ENCODE results near the gene SLC16A13.
A peak's percentile ranks its signal among the peaks of the same experiment; 100 is the strongest.

SLC16A13 gene

GRCh38 chr17:6998855-6999508 is 36.8 kb upstream of the SLC16A13 start:
- no peak for DNase-seq
- H3K36me3 ChIP-seq (ENCODE audit: control insufficient read depth, insufficient read depth, low read length), result peaks cover 45% of the 10 kb centered on the region
- no peaks in the 10 kb centered on the region for H3K9me3 ChIP-seq (ENCODE audit: control insufficient read depth, low read length)
- no peaks in the 10 kb centered on the region for H3K27me3 ChIP-seq (replicated peaks; ENCODE audit: control insufficient read depth, insufficient read depth, low read length, poor library complexity, severe bottlenecking)
- H3K4me1 ChIP-seq (ENCODE audit: control insufficient read depth, insufficient read depth, low read length, poor library complexity, severe bottlenecking), result no peaks in the 10 kb centered on the region
- no peak overlapping the region for H3K4me3 ChIP-seq (ENCODE audit: insufficient read depth, low read depth, low read length, poor library complexity, severe bottlenecking)
- no peak overlapping the region for H3K27ac ChIP-seq (ENCODE audit: insufficient read depth, low read length, poor library complexity, severe bottlenecking)

DNA sequence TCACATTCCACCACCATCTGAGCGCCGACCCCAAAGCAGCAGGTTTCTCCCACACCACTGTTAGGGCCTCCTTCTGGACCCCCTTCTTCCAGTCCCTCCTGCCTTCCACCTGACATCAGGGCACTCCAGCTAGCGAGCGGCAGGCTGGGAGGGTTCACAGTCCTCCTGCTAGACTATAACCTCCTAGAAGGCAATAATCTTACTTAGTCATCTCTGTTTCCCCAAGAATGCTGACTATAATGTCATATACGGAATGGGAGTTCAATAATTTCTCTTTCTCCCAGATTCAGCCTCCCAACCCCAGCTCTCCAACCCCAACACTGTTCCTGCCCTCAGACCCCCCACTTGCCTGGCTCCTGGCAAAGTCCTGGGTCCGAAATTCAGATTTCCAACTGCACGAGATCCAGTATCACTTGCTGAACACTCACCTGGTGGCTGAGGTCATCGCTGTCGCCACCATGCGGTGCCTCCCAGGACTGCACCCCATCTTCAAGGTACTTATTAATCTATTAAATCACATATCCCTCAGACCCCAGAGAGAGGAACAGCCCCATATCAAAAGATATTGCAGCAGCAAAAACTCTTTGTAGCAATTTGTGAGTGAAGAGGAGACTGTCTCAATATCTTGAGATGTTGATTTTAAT is 34.4 kb upstream of the SLC16A13 start:
- Histone ChIP-seq H3K27ac (ENCODE audit: insufficient read depth, low read length, poor library complexity, severe bottlenecking) (no peak overlapping the region), H3K9me3 (ENCODE audit: control insufficient read depth, low read length) (no peaks in the 10 kb centered on the region), H3K36me3 (ENCODE audit: control insufficient read depth, insufficient read depth, low read length) (peaks cover 44% of the 10 kb centered on the region), H3K27me3 (replicated peaks; ENCODE audit: control insufficient read depth, insufficient read depth, low read length, poor library complexity, severe bottlenecking) (no peaks in the 10 kb centered on the region), H3K4me1 (ENCODE audit: control insufficient read depth, insufficient read depth, low read length, poor library complexity, severe bottlenecking) (no peaks in the 10 kb centered on the region), H3K4me3 (ENCODE audit: insufficient read depth, low read depth, low read length, poor library complexity, severe bottlenecking) (no peak overlapping the region)
- DNase-seq, result peak in 1 of 3 donors; percentile 37

DNA sequence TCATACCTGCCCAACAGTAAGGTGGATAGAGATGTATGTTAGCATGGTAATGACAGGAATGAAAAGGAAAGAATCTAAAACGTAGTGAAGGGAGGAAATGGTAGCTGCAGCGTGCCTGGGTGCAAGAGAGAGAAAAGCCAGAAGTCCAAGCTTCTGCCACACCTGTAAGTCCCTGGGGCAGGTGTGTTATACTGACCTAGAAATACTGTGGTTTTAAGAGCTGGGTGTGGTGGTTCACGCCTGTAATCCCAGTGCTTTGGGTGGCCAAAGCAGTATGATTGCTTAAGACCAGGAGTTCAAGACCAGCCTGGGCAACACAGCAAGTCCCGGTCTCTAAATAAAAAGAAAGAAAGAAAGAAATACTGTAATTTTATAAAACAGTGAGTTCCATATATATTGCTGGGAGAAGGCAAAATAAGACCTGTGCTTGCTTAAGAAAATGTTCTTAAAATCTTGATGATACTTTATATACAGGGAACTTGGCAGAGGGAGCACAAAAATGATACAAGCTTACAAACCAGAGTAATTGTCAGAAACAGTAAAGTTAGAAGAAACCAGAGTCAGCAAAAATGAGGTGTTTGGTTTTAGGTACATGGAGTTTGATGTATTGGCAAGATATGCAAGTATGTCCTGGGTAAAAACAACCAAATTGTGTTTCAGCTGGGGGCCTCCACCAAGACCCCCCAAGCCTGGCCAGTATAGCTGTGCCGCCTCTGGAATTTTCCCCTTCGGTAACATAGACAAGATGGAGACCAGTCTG is 33.3 kb upstream of the SLC16A13 start:
- H3K4me1 ChIP-seq (ENCODE audit: control insufficient read depth, insufficient read depth, low read length, poor library complexity, severe bottlenecking), result no peaks in the 10 kb centered on the region
- H3K27ac ChIP-seq (ENCODE audit: insufficient read depth, low read length, poor library complexity, severe bottlenecking), result no peak overlapping the region
- no peak overlapping the region for H3K4me3 ChIP-seq (ENCODE audit: insufficient read depth, low read depth, low read length, poor library complexity, severe bottlenecking)
- DNase-seq, result no peak
- peaks cover 43% of the 10 kb centered on the region for H3K36me3 ChIP-seq (ENCODE audit: control insufficient read depth, insufficient read depth, low read length)
- no peaks in the 10 kb centered on the region for H3K27me3 ChIP-seq (replicated peaks; ENCODE audit: control insufficient read depth, insufficient read depth, low read length, poor library complexity, severe bottlenecking)
- H3K9me3 ChIP-seq (ENCODE audit: control insufficient read depth, low read length), result no peaks in the 10 kb centered on the region

DNA sequence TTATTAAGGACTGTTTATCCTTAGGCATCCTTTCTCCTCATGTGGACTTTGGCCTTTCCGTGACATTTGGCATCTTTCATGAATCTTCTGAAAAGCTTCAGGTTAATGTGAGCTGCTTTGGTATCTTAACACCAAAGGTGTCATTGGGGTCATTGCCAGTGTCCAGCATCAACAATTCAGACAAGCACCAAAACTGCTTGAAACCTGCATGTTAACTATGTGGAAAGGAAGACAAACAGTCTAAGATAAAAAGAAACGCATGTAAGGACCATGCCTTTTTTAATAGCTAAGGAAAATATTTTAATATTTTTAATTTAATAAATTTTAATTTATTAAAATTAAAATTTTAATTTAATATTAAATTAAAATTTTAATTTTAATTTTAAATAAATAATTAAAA is 32.1 kb upstream of the SLC16A13 start:
- H3K36me3 ChIP-seq (ENCODE audit: control insufficient read depth, insufficient read depth, low read length), result peaks cover 35% of the 10 kb centered on the region
- no peaks in the 10 kb centered on the region for H3K4me1 ChIP-seq (ENCODE audit: control insufficient read depth, insufficient read depth, low read length, poor library complexity, severe bottlenecking)
- no peak overlapping the region for H3K27ac ChIP-seq (ENCODE audit: insufficient read depth, low read length, poor library complexity, severe bottlenecking)
- H3K27me3 ChIP-seq (replicated peaks; ENCODE audit: control insufficient read depth, insufficient read depth, low read length, poor library complexity, severe bottlenecking), result no peaks in the 10 kb centered on the region
- H3K4me3 ChIP-seq (ENCODE audit: insufficient read depth, low read depth, low read length, poor library complexity, severe bottlenecking), result no peak overlapping the region
- H3K9me3 ChIP-seq (ENCODE audit: control insufficient read depth, low read length), result no peaks in the 10 kb centered on the region
- no peak for DNase-seq

DNA sequence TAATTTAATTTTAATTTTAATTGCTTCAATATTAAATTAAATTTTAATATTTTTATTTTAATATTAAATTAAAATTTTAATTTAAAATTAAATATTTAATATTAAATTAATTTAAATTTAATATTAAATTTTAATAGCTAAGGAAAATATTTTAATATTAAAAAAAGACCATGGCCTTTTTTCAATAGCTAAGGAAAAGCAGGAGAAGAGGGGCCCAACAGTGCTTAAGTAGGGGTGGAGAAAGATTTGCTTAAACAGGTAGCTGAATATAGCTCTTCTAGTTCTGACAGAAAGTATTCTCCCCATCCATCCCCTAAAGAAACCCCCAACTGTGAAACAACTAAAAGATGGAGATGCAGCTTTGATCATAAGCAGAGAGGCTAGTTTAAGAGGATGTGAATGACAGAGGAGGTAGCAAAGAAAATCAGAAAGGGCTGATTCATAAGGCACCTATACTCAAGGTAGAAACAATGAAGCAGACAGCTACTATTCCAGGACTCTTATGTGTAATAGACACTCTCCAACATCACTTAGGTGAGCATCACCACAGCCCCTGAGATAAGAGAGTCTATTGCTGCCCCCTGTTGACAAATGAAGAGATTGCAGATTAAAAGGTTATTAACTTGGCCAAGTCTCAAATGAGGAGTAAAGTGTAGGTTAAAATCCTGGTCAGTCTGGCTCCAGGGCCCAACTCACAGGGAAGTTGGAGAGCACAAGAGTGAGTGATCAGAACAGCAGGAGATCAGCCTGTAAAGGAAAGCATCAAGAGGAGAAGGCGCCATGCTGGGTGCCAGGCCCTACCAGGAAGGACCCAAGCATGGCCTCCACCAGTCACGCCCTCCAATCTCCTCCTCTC is 31.2 kb upstream of the SLC16A13 start:
- H3K27ac ChIP-seq (ENCODE audit: insufficient read depth, low read length, poor library complexity, severe bottlenecking), result no peak overlapping the region
- H3K4me3 ChIP-seq (ENCODE audit: insufficient read depth, low read depth, low read length, poor library complexity, severe bottlenecking), result no peak overlapping the region
- H3K9me3 ChIP-seq (ENCODE audit: control insufficient read depth, low read length), result no peaks in the 10 kb centered on the region
- DNase-seq, result no peak
- H3K36me3 ChIP-seq (ENCODE audit: control insufficient read depth, insufficient read depth, low read length), result peaks cover 30% of the 10 kb centered on the region
- H3K4me1 ChIP-seq (ENCODE audit: control insufficient read depth, insufficient read depth, low read length, poor library complexity, severe bottlenecking), result no peaks in the 10 kb centered on the region
- no peaks in the 10 kb centered on the region for H3K27me3 ChIP-seq (replicated peaks; ENCODE audit: control insufficient read depth, insufficient read depth, low read length, poor library complexity, severe bottlenecking)

GRCh38 chr17:7005716-7006115 is 30.1 kb upstream of the SLC16A13 start:
- no peak for DNase-seq
- Histone ChIP-seq H3K9me3 (ENCODE audit: control insufficient read depth, low read length) (no peaks in the 10 kb centered on the region), H3K27ac (ENCODE audit: insufficient read depth, low read length, poor library complexity, severe bottlenecking) (no peak overlapping the region), H3K27me3 (replicated peaks; ENCODE audit: control insufficient read depth, insufficient read depth, low read length, poor library complexity, severe bottlenecking) (no peaks in the 10 kb centered on the region), H3K4me1 (ENCODE audit: control insufficient read depth, insufficient read depth, low read length, poor library complexity, severe bottlenecking) (peaks cover 4% of the 10 kb centered on the region), H3K36me3 (ENCODE audit: control insufficient read depth, insufficient read depth, low read length) (peaks cover 23% of the 10 kb centered on the region), H3K4me3 (ENCODE audit: insufficient read depth, low read depth, low read length, poor library complexity, severe bottlenecking) (no peak overlapping the region)

- no peaks in the 10 kb centered on the region for H3K9me3 ChIP-seq (ENCODE audit: control insufficient read depth, low read length)
- H3K4me1 ChIP-seq (ENCODE audit: control insufficient read depth, insufficient read depth, low read length, poor library complexity, severe bottlenecking), result peaks cover 15% of the 10 kb centered on the region
- peaks cover 14% of the 10 kb centered on the region for H3K36me3 ChIP-seq (ENCODE audit: control insufficient read depth, insufficient read depth, low read length)
- no peaks in the 10 kb centered on the region for H3K27me3 ChIP-seq (replicated peaks; ENCODE audit: control insufficient read depth, insufficient read depth, low read length, poor library complexity, severe bottlenecking)
- H3K4me3 ChIP-seq (ENCODE audit: insufficient read depth, low read depth, low read length, poor library complexity, severe bottlenecking), result no peak overlapping the region
- DNase-seq, result no peak
- no peak overlapping the region for H3K27ac ChIP-seq (ENCODE audit: insufficient read depth, low read length, poor library complexity, severe bottlenecking)
Measured at GRCh38 chr17:7007143-7007542, 28.7 kb upstream of the SLC16A13 start.

- Histone ChIP-seq H3K27me3 (replicated peaks; ENCODE audit: control insufficient read depth, insufficient read depth, low read length, poor library complexity, severe bottlenecking) (no peaks in the 10 kb centered on the region), H3K27ac (ENCODE audit: insufficient read depth, low read length, poor library complexity, severe bottlenecking) (no peak overlapping the region), H3K4me1 (ENCODE audit: control insufficient read depth, insufficient read depth, low read length, poor library complexity, severe bottlenecking) (peaks cover 28% of the 10 kb centered on the region), H3K9me3 (ENCODE audit: control insufficient read depth, low read length) (no peaks in the 10 kb centered on the region), H3K4me3 (ENCODE audit: insufficient read depth, low read depth, low read length, poor library complexity, severe bottlenecking) (no peak overlapping the region), H3K36me3 (ENCODE audit: control insufficient read depth, insufficient read depth, low read length) (peaks cover 4% of the 10 kb centered on the region)
- DNase-seq, result no peak
Measured at GRCh38 chr17:7010523-7010922, 25.3 kb upstream of the SLC16A13 start.

DNA sequence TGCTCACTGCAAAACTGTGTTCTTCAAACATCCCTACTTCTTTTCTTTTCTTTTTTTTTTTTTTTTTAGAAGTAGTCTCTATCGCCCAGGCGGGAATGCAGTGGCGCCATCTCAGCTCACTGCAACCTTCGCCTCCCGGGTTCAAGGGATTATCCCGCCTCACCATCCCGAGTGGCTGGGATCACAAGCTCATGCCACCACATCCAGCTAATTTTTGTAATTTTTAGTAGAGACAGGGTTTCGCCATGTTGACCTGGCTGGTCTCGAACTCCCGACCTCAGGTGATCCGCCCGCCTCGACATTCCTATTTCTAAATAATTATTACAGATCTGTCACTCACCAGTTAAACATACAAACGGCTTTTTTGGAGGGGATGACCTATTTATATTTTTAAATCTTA is 24.4 kb upstream of the SLC16A13 start:
- Histone ChIP-seq H3K4me3 (ENCODE audit: insufficient read depth, low read depth, low read length, poor library complexity, severe bottlenecking) (peak overlapping the region; percentile 97), H3K36me3 (ENCODE audit: control insufficient read depth, insufficient read depth, low read length) (peaks cover 4% of the 10 kb centered on the region), H3K4me1 (ENCODE audit: control insufficient read depth, insufficient read depth, low read length, poor library complexity, severe bottlenecking) (peaks cover 36% of the 10 kb centered on the region), H3K27me3 (replicated peaks; ENCODE audit: control insufficient read depth, insufficient read depth, low read length, poor library complexity, severe bottlenecking) (no peaks in the 10 kb centered on the region), H3K9me3 (ENCODE audit: control insufficient read depth, low read length) (no peaks in the 10 kb centered on the region), H3K27ac (ENCODE audit: insufficient read depth, low read length, poor library complexity, severe bottlenecking) (peak overlapping the region; percentile 99)
- DNase-seq, result no peak
